ENCODE data around the gene COX6A1. TPM values are rescaled to one million over a fixed set of nuclear protein-coding genes. Genes with fewer than 3 reads are reported as not detected.

The COX6A1 gene
- total and polyA plus RNA-seq, 2 experiments from 2014 or later = 422 to 1,484 TPM

DNA sequence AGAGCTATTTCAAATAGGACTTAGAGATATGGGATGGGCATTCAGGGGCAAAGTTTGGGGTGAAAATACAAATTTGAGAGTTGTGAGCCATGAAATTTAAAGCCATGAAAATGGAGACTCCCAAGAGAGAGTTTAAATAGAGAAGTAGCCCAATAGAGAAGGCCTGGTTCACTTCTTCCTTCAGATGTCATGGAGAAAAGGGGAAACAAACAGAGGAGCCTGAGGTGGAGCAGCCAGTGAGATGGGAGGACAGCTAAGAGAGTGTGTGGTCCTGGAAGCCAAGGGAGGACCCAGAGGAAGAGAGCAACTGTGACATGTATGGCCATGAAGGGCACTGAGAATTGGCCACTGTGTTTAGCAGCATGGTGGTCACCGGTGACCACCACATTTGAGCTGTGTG is 45.7 kb downstream of the COX6A1 start:
- TF ChIP-seq, protein P1, sequence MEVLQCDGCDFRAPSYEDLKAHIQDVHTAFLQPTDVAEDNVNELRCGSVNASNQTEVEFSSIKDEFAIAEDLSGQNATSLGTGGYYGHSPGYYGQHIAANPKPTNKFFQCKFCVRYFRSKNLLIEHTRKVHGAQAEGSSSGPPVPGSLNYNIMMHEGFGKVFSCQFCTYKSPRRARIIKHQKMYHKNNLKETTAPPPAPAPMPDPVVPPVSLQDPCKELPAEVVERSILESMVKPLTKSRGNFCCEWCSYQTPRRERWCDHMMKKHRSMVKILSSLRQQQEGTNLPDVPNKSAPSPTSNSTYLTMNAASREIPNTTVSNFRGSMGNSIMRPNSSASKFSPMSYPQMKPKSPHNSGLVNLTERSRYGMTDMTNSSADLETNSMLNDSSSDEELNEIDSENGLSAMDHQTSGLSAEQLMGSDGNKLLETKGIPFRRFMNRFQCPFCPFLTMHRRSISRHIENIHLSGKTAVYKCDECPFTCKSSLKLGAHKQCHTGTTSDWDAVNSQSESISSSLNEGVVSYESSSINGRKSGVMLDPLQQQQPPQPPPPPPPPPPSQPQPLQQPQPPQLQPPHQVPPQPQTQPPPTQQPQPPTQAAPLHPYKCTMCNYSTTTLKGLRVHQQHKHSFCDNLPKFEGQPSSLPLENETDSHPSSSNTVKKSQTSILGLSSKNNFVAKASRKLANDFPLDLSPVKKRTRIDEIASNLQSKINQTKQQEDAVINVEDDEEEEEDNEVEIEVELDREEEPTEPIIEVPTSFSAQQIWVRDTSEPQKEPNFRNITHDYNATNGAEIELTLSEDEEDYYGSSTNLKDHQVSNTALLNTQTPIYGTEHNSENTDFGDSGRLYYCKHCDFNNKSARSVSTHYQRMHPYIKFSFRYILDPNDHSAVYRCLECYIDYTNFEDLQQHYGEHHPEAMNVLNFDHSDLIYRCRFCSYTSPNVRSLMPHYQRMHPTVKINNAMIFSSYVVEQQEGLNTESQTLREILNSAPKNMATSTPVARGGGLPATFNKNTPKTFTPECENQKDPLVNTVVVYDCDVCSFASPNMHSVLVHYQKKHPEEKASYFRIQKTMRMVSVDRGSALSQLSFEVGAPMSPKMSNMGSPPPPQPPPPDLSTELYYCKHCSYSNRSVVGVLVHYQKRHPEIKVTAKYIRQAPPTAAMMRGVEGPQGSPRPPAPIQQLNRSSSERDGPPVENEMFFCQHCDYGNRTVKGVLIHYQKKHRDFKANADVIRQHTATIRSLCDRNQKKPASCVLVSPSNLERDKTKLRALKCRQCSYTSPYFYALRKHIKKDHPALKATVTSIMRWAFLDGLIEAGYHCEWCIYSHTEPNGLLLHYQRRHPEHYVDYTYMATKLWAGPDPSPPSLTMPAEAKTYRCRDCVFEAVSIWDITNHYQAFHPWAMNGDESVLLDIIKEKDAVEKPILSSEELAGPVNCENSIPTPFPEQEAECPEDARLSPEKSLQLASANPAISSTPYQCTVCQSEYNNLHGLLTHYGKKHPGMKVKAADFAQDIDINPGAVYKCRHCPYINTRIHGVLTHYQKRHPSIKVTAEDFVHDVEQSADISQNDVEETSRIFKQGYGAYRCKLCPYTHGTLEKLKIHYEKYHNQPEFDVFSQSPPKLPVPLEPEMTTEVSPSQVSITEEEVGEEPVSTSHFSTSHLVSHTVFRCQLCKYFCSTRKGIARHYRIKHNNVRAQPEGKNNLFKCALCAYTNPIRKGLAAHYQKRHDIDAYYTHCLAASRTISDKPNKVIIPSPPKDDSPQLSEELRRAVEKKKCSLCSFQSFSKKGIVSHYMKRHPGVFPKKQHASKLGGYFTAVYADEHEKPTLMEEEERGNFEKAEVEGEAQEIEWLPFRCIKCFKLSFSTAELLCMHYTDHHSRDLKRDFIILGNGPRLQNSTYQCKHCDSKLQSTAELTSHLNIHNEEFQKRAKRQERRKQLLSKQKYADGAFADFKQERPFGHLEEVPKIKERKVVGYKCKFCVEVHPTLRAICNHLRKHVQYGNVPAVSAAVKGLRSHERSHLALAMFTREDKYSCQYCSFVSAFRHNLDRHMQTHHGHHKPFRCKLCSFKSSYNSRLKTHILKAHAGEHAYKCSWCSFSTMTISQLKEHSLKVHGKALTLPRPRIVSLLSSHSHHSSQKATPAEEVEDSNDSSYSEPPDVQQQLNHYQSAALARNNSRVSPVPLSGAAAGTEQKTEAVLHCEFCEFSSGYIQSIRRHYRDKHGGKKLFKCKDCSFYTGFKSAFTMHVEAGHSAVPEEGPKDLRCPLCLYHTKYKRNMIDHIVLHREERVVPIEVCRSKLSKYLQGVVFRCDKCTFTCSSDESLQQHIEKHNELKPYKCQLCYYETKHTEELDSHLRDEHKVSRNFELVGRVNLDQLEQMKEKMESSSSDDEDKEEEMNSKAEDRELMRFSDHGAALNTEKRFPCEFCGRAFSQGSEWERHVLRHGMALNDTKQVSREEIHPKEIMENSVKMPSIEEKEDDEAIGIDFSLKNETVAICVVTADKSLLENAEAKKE (CRISPR knock-in tag; IDR thresholded peaks at IDR 0.05) = no peak
- TF ChIP-seq ZNF331 (CRISPR knock-in tag; IDR thresholded peaks at IDR 0.05; ENCODE audit: low read depth) (no peak), STAT1 (IDR thresholded peaks at IDR 0.05; ENCODE audit: unreplicated experiment) (no peak), JUNB (IDR thresholded peaks at IDR 0.05; ENCODE audit: unreplicated experiment) (no peak), NANOG (IDR thresholded peaks at IDR 0.05; ENCODE audit: borderline replicate concordance) (no peak)
- TF ChIP-seq, protein P2, sequence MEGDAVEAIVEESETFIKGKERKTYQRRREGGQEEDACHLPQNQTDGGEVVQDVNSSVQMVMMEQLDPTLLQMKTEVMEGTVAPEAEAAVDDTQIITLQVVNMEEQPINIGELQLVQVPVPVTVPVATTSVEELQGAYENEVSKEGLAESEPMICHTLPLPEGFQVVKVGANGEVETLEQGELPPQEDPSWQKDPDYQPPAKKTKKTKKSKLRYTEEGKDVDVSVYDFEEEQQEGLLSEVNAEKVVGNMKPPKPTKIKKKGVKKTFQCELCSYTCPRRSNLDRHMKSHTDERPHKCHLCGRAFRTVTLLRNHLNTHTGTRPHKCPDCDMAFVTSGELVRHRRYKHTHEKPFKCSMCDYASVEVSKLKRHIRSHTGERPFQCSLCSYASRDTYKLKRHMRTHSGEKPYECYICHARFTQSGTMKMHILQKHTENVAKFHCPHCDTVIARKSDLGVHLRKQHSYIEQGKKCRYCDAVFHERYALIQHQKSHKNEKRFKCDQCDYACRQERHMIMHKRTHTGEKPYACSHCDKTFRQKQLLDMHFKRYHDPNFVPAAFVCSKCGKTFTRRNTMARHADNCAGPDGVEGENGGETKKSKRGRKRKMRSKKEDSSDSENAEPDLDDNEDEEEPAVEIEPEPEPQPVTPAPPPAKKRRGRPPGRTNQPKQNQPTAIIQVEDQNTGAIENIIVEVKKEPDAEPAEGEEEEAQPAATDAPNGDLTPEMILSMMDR (conservative IDR thresholded peaks at IDR 0.05; ENCODE audit: low read depth in 2 of 2) = no peak
- TF ChIP-seq, protein P3, sequence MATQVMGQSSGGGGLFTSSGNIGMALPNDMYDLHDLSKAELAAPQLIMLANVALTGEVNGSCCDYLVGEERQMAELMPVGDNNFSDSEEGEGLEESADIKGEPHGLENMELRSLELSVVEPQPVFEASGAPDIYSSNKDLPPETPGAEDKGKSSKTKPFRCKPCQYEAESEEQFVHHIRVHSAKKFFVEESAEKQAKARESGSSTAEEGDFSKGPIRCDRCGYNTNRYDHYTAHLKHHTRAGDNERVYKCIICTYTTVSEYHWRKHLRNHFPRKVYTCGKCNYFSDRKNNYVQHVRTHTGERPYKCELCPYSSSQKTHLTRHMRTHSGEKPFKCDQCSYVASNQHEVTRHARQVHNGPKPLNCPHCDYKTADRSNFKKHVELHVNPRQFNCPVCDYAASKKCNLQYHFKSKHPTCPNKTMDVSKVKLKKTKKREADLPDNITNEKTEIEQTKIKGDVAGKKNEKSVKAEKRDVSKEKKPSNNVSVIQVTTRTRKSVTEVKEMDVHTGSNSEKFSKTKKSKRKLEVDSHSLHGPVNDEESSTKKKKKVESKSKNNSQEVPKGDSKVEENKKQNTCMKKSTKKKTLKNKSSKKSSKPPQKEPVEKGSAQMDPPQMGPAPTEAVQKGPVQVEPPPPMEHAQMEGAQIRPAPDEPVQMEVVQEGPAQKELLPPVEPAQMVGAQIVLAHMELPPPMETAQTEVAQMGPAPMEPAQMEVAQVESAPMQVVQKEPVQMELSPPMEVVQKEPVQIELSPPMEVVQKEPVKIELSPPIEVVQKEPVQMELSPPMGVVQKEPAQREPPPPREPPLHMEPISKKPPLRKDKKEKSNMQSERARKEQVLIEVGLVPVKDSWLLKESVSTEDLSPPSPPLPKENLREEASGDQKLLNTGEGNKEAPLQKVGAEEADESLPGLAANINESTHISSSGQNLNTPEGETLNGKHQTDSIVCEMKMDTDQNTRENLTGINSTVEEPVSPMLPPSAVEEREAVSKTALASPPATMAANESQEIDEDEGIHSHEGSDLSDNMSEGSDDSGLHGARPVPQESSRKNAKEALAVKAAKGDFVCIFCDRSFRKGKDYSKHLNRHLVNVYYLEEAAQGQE (IDR thresholded peaks at IDR 0.05; ENCODE audit: unreplicated experiment) = no peak
- Histone ChIP-seq H3F3A (replicated peaks; ENCODE audit: low read depth) (no peaks in the 10 kb centered on the region), H3K27ac (ENCODE audit: low read depth) (no peak overlapping the region), H3K27me3 (ENCODE audit: insufficient read depth) (no peaks in the 10 kb centered on the region), H3K36me3 (ENCODE audit: insufficient read depth) (no peaks in the 10 kb centered on the region), H3K4me3 (no peak overlapping the region), H4K20me1 (replicated peaks; ENCODE audit: insufficient read depth) (no peaks in the 10 kb centered on the region), H3K4me2 (no peak overlapping the region), H2AFZ (no peak overlapping the region), H3K4me1 (ENCODE audit: insufficient read depth) (no peaks in the 10 kb centered on the region; the same call in 1 of the 2 replicates), H3K79me2 (replicated peaks; ENCODE audit: insufficient read depth) (no peaks in the 10 kb centered on the region), H3K9me2 (ENCODE audit: insufficient read depth) (no peaks in the 10 kb centered on the region)
- ATAC-seq = no peak
- Mint-ChIP-seq H3K9me3 (no peaks in the 10 kb centered on the region), H3K27me3 (ENCODE audit: insufficient read depth, low read depth, poor library complexity) (peaks cover 3% of the 10 kb centered on the region), H3K36me3 (ENCODE audit: low read depth) (0 out of 3 replicates have a peak, but pooled peaks cover 9% of the 10 kb centered on the region), H3K27ac (no peak overlapping the region), H3K4me3 (no peak overlapping the region), H3K4me1 (peaks cover 6% of the 10 kb centered on the region; the same call in 2 of the 3 replicates)
- no peak for DNase-seq (ENCODE audit: low spot score)
